GM03348 (cell line): ENCODE results near the gene ABL1.
"Not testable (repeated sequence)": the region's sequence is repeated elsewhere in the genome, so short reads cannot be mapped to it uniquely, and the experiment has no call there.

ENCODE experiments used
- DNase-seq: peaks from one replicate; pipeline ENCODE4 v3.0.0; 2012; ENCODE audit warnings: low spot score

The ABL1 gene

GRCh38 chr9:130825351-130825651, 9.8 kb upstream of the ABL1 start:
- DNase-seq, result no peak

- no peak for DNase-seq
These were observed 9.2 kb upstream of the ABL1 start for GRCh38 chr9:130825809-130826208.

GRCh38 chr9:130829762-130830161, 5.3 kb upstream of the ABL1 start:
- DNase-seq, result no peak

- no peak for DNase-seq
These were observed 4.8 kb upstream of the ABL1 start for GRCh38 chr9:130830231-130830760.

GRCh38 chr9:130831077-130831476, 4.0 kb upstream of the ABL1 start:
- DNase-seq, result no peak

- no peak for DNase-seq
These were observed 1.7 kb upstream of the ABL1 start for GRCh38 chr9:130833031-130833990.

GRCh38 chr9:130835441-130836298, 616 bp downstream of the ABL1 start:
- peak; percentile 65 for DNase-seq

GRCh38 chr9:130837002-130837511, 2.0 kb downstream of the ABL1 start:
- DNase-seq, result peak; percentile 66

- no peak for DNase-seq
These were observed 2.6 kb downstream of the ABL1 start for GRCh38 chr9:130837643-130838042.

- DNase-seq, result no peak
These were observed 4.4 kb downstream of the ABL1 start for GRCh38 chr9:130839132-130840111.

- DNase-seq, result no peak
These were observed 7.5 kb downstream of the ABL1 start for GRCh38 chr9:130842545-130842944.

- DNase-seq, result no peak
These were observed 8.2 kb downstream of the ABL1 start for GRCh38 chr9:130843049-130843908.

- no peak for DNase-seq
These were observed 9.0 kb downstream of the ABL1 start for GRCh38 chr9:130844044-130844451.

GRCh38 chr9:130845254-130845653, 10.2 kb downstream of the ABL1 start:
- DNase-seq, result no peak

GRCh38 chr9:130845901-130846481, 10.9 kb downstream of the ABL1 start:
- peak; percentile 48 for DNase-seq

- peak; percentile 47 for DNase-seq
These were observed 11.6 kb downstream of the ABL1 start for GRCh38 chr9:130846487-130847305.

- peak; percentile 90 for DNase-seq
These were observed 12.5 kb downstream of the ABL1 start for GRCh38 chr9:130847306-130848217.

- not testable (repeated sequence) for DNase-seq
These were observed 13.5 kb downstream of the ABL1 start for GRCh38 chr9:130848514-130848913.
